Eye (tissue), 1 donor: ENCODE measurements around the gene TTC17.
"Not testable (repeated sequence)": the region's sequence is repeated elsewhere in the genome, so short reads cannot be mapped to it uniquely, and the experiment has no call there.

Source experiments
- DNase-seq: peaks from one replicate; pipeline ENCODE4 v3.0.0-alpha.2; 2015

Gene TTC17

GRCh38 chr11:43393765-43394355 lies 35.1 kb downstream of the TTC17 start:
- no peak for DNase-seq

GRCh38 chr11:43396617-43397016 lies 37.9 kb downstream of the TTC17 start:
- DNase-seq: no peak

GRCh38 chr11:43397251-43397650 lies 38.5 kb downstream of the TTC17 start:
- no peak for DNase-seq

- DNase-seq: no peak
Observed at GRCh38 chr11:43399983-43400630, 41.4 kb downstream of the TTC17 start.

- no peak for DNase-seq
Observed at GRCh38 chr11:43401252-43401651, 42.5 kb downstream of the TTC17 start.

GRCh38 chr11:43401811-43402210 lies 43.1 kb downstream of the TTC17 start:
- DNase-seq: not testable (repeated sequence)

GRCh38 chr11:43403357-43404231 lies 44.9 kb downstream of the TTC17 start:
- DNase-seq: no peak

GRCh38 chr11:43404406-43404805 lies 45.7 kb downstream of the TTC17 start:
- DNase-seq: no peak

GRCh38 chr11:43404836-43405479 lies 46.2 kb downstream of the TTC17 start:
- no peak for DNase-seq

GRCh38 chr11:43408277-43408676 lies 49.6 kb downstream of the TTC17 start:
- no peak for DNase-seq

GRCh38 chr11:43410394-43410793 lies 51.7 kb downstream of the TTC17 start:
- DNase-seq: no peak

GRCh38 chr11:43418197-43418596 lies 59.5 kb downstream of the TTC17 start:
- no peak for DNase-seq

GRCh38 chr11:43419460-43419859 lies 60.7 kb downstream of the TTC17 start:
- DNase-seq: peak; percentile 72

- DNase-seq: no peak
Observed at GRCh38 chr11:43427971-43428370, 69.3 kb downstream of the TTC17 start.

- DNase-seq: not testable (repeated sequence)
Observed at GRCh38 chr11:43430916-43431315, 72.2 kb downstream of the TTC17 start.

GRCh38 chr11:43434893-43435292 lies 76.2 kb downstream of the TTC17 start:
- no peak for DNase-seq

- DNase-seq: no peak
Observed at GRCh38 chr11:43440486-43440885, 81.8 kb downstream of the TTC17 start.

- DNase-seq: no peak
Observed at GRCh38 chr11:43443811-43444210, 85.1 kb downstream of the TTC17 start.

- no peak for DNase-seq
Observed at GRCh38 chr11:43447151-43447550, 88.4 kb downstream of the TTC17 start.

- no peak for DNase-seq
Observed at GRCh38 chr11:43458486-43458885, 99.8 kb downstream of the TTC17 start.

- no peak for DNase-seq
Observed at GRCh38 chr11:43459246-43459645, 100.5 kb downstream of the TTC17 start.

- no peak for DNase-seq
Observed at GRCh38 chr11:43462359-43462758, 103.6 kb downstream of the TTC17 start.

GRCh38 chr11:43467958-43468357 lies 109.2 kb downstream of the TTC17 start:
- DNase-seq: no peak
